ENCODE measurements around the gene FBXL16.

GRCh38 chr16:694187-694862, 11.3 kb downstream of the FBXL16 start:
- TF ChIP-seq, protein P1, sequence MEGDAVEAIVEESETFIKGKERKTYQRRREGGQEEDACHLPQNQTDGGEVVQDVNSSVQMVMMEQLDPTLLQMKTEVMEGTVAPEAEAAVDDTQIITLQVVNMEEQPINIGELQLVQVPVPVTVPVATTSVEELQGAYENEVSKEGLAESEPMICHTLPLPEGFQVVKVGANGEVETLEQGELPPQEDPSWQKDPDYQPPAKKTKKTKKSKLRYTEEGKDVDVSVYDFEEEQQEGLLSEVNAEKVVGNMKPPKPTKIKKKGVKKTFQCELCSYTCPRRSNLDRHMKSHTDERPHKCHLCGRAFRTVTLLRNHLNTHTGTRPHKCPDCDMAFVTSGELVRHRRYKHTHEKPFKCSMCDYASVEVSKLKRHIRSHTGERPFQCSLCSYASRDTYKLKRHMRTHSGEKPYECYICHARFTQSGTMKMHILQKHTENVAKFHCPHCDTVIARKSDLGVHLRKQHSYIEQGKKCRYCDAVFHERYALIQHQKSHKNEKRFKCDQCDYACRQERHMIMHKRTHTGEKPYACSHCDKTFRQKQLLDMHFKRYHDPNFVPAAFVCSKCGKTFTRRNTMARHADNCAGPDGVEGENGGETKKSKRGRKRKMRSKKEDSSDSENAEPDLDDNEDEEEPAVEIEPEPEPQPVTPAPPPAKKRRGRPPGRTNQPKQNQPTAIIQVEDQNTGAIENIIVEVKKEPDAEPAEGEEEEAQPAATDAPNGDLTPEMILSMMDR (IDR thresholded peaks at IDR 0.05; ENCODE audit: extremely low read depth in 1 of 2, insufficient read depth in 1 of 2, low read depth in 1 of 2, low read length in 2 of 2), result no peak
- TF ChIP-seq MYC (IDR thresholded peaks at IDR 0.05; ENCODE audit: low read depth, low read length) (no peak), POLR2AphosphoS5 (IDR thresholded peaks at IDR 0.05; ENCODE audit: insufficient read depth, low read depth, low read length) (no peak), MAX (IDR thresholded peaks at IDR 0.05; ENCODE audit: insufficient read depth, insufficient read length) (no peak), EZH2 (IDR thresholded peaks at IDR 0.05; ENCODE audit: borderline replicate concordance, low read depth, low read length, severe bottlenecking) (peak; percentile 94), POLR2A (IDR thresholded peaks at IDR 0.05; ENCODE audit: low read depth, low read length) (no peak), JUN (IDR thresholded peaks at IDR 0.05; ENCODE audit: borderline replicate concordance, insufficient read depth, insufficient read length, low read depth) (no peak)
